Neural crest cell (in vitro differentiated cells): ENCODE results near the gene KMT5C. TPM values are rescaled to one million over a fixed set of nuclear protein-coding genes. Genes with fewer than 3 reads are reported as not detected.

Experiments
- DNase-seq: peaks from one replicate; pipeline ENCODE4 v3.0.0; 2021; ENCODE audit warnings: low read depth, mixed read lengths, low spot score
- H3K27ac Mint-ChIP-seq: one replicate; pipeline ENCODE4 v1.8.0; 2021; ENCODE audit warnings: mild to moderate bottlenecking, mixed read lengths; ENCODE audit not compliant: unreplicated experiment
- H3K27me3 Mint-ChIP-seq: 2 replicates; pipeline ENCODE4 v1.8.0; 2021; ENCODE audit warnings: low read depth, mild to moderate bottlenecking, mixed read lengths
- H3K36me3 Mint-ChIP-seq: 2 replicates; pipeline ENCODE4 v1.8.0; 2021; ENCODE audit warnings: low read depth, mild to moderate bottlenecking, mixed read lengths
- H3K4me1 Mint-ChIP-seq: 2 replicates; pipeline ENCODE4 v1.8.0; 2021; ENCODE audit warnings: mixed read lengths
- H3K4me3 Mint-ChIP-seq: one replicate; pipeline ENCODE4 v1.8.0; 2021; ENCODE audit warnings: mild to moderate bottlenecking, mixed read lengths
- H3K9me3 Mint-ChIP-seq: 2 replicates; pipeline ENCODE4 v1.8.0; 2021; ENCODE audit warnings: mixed read lengths
- CTCF ChIP-seq: fragments of 200-600 bp; sonication (generic); conservative IDR thresholded peaks from 2 replicates; pipeline ENCODE4 v1.5.0; 2021; ENCODE audit warnings: antibody characterized with exemption, mild to moderate bottlenecking
- total RNA-seq: library from RNA; stranded (reverse); gene quantifications from 2 replicates; pipeline ENCODE4 v1.2.1, GENCODE V29; 2021

KMT5C gene
- total RNA-seq, 1 donor from 2014 or later: 35.2 TPM

GRCh38 chr19:55305983-55306562 is 33.6 kb upstream of the KMT5C start:
- Mint-ChIP-seq H3K27ac (no peak overlapping the region), H3K4me3 (no peak overlapping the region), H3K9me3 (no peaks in the 10 kb centered on the region), H3K27me3 (no peaks in the 10 kb centered on the region), H3K4me1 (peaks cover 27% of the 10 kb centered on the region), H3K36me3 (peaks cover 15% of the 10 kb centered on the region)
- TF ChIP-seq CTCF: no peak
- no peak for DNase-seq

- TF ChIP-seq CTCF: no peak
- peaks cover 20% of the 10 kb centered on the region for H3K4me1 Mint-ChIP-seq
- no peak for DNase-seq
- no peaks in the 10 kb centered on the region for H3K27me3 Mint-ChIP-seq
- H3K9me3 Mint-ChIP-seq: no peaks in the 10 kb centered on the region
- no peak overlapping the region for H3K4me3 Mint-ChIP-seq
- H3K36me3 Mint-ChIP-seq: peaks cover 15% of the 10 kb centered on the region
- H3K27ac Mint-ChIP-seq: no peak overlapping the region
Measured at GRCh38 chr19:55306712-55307111, 33.0 kb upstream of the KMT5C start.

DNA sequence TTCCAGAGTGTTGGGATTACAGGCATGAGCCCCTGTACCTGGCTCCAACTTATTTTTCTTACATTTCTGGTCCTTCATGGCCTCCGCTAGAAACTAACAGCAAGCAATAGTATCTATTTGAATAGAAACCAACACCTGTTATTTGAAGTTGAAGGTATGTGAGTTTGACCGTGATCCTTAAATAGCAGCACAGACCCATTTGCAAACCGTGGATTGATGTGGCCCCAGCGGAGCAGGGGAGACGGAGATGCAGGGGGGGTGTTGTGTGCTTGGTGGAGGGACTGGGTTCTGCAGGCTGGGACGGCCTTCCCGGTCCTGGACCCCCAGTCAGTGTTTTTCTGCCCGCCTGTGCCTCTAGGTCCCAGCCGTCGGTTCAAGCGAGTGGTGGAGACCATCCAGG is 31.4 kb upstream of the KMT5C start:
- no peak for DNase-seq
- Mint-ChIP-seq H3K4me1 (peaks cover 20% of the 10 kb centered on the region), H3K36me3 (peaks cover 15% of the 10 kb centered on the region), H3K27ac (no peak overlapping the region), H3K4me3 (no peak overlapping the region), H3K9me3 (no peaks in the 10 kb centered on the region), H3K27me3 (no peaks in the 10 kb centered on the region)
- no peak for TF ChIP-seq CTCF

DNA sequence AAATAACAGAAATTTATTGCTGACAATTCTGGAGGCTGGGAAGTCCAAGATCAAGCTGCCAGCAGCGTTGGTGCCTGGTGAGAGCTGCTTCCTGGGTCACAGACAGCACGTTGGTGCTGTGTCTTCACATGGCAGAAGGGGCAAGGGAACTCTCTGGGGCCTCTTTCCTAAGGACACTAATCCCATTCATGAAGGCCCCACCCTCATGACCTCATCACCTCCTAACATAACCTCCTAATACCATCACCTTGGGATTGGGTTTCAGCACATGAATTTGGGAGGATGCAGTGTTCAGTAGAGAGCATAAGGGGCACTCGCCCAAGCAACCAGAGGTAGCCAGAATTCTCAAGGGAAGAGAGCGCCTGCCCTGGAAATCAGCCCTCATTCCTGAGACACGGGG is 30.2 kb upstream of the KMT5C start:
- Mint-ChIP-seq H3K4me1 (peaks cover 24% of the 10 kb centered on the region), H3K4me3 (no peak overlapping the region), H3K27ac (no peak overlapping the region), H3K36me3 (peaks cover 15% of the 10 kb centered on the region), H3K9me3 (no peaks in the 10 kb centered on the region), H3K27me3 (no peaks in the 10 kb centered on the region)
- DNase-seq: no peak
- no peak for TF ChIP-seq CTCF

- no peaks in the 10 kb centered on the region for H3K27me3 Mint-ChIP-seq
- H3K4me3 Mint-ChIP-seq: peak overlapping the region; percentile 29
- no peaks in the 10 kb centered on the region for H3K9me3 Mint-ChIP-seq
- peaks cover 21% of the 10 kb centered on the region for H3K4me1 Mint-ChIP-seq
- no peak for DNase-seq
- H3K27ac Mint-ChIP-seq: no peak overlapping the region
- H3K36me3 Mint-ChIP-seq: peaks cover 12% of the 10 kb centered on the region
- no peak for TF ChIP-seq CTCF
Measured at GRCh38 chr19:55310498-55310897, 29.2 kb upstream of the KMT5C start.
